Ascending aorta (tissue), 2 donors: ENCODE measurements around the gene GSTO2. TPM values are rescaled to one million over a fixed set of nuclear protein-coding genes. Genes with fewer than 3 reads are reported as not detected.

ENCODE experiments used
- DNase-seq, 2 donors: peaks; one replicate each; pipeline ENCODE4 v3.0.0-alpha.2; 2019; ENCODE audit warnings: low spot score in 2 of 2
- H3K27ac ChIP-seq, 2 donors: fragments of 200-600 bp; sonication (generic); one replicate each; pipeline ENCODE4 v1.5.1; 2016 to 2017; ENCODE audit warnings: mild to moderate bottlenecking in 1 of 2
- H3K27me3 ChIP-seq: fragments of 200-600 bp; sonication (generic); one replicate; pipeline ENCODE4 v1.5.1; 2017
- H3K36me3 ChIP-seq, 2 donors: fragments of 200-600 bp; sonication (generic); one replicate each; pipeline ENCODE4 v1.5.1; 2016
- H3K4me1 ChIP-seq, 2 donors: fragments of 200-600 bp; sonication (generic); one replicate each; pipeline ENCODE4 v1.5.1; 2016 to 2017; ENCODE audit warnings: mild to moderate bottlenecking in 1 of 2
- H3K4me3 ChIP-seq, 2 donors: fragments of 200-600 bp; sonication (generic); one replicate each; pipeline ENCODE4 v1.5.1; 2016 to 2017; ENCODE audit warnings: mild to moderate bottlenecking in 1 of 2
- H3K9me3 ChIP-seq, 2 donors: fragments of 200-600 bp; sonication (generic); one replicate each; pipeline ENCODE4 v1.5.1; 2016
- CTCF ChIP-seq, 3 experiments: fragments of 200-600 bp in 2 of 3; fragments of 450-650 bp in 1 of 3; sonication (generic) in 2 of 3; IDR thresholded peaks; one replicate each; pipeline ENCODE4 v1.5.1; 2016 to 2019; ENCODE audit warnings: antibody characterized with exemption in 3 of 3, mild to moderate bottlenecking in 1 of 3, moderate library complexity in 1 of 3
- intact Hi-C: fragments of 100-400 bp; cut with DNase I; formaldehyde crosslinking; loops from one replicate; pipeline ENCODE4 v1.15.1; 2023
- total RNA-seq: library from RNA; depleted of rRNA; stranded (reverse); fragments of >200 nt; gene quantifications from one replicate; pipeline ENCODE4 v1.1.0, GENCODE V29; 2016

GSTO2 gene
- total RNA-seq, 1 donor from 2014 or later, result not detected

GRCh38 chr10:104299031-104299904 lies 30.3 kb downstream of the GSTO2 start:
- H3K4me3 ChIP-seq, result no peak overlapping the region
- no peaks in the 10 kb centered on the region for H3K27me3 ChIP-seq
- TF ChIP-seq CTCF (IDR thresholded peaks at IDR 0.05), result no peak
- H3K9me3 ChIP-seq, result no peaks in the 10 kb centered on the region
- peaks cover 6 to 22% of the 10 kb centered on the region in 2 donors for H3K4me1 ChIP-seq
- H3K27ac ChIP-seq, result peak overlapping the region; percentile 84 to 96
- intact Hi-C loops, result loop anchor here (10.0 kb wide), 1 partner anchor 146 kb away; no protein-coding TSS in a partner anchor
- DNase-seq, result peak in 1 of 2 donors; percentile 74
- H3K36me3 ChIP-seq, result no peaks in the 10 kb centered on the region

- TF ChIP-seq CTCF (IDR thresholded peaks at IDR 0.05), result no peak
- Histone ChIP-seq H3K27me3 (no peaks in the 10 kb centered on the region), H3K27ac (peak overlapping the region; percentile 95 to 96), H3K36me3 (no peaks in the 10 kb centered on the region), H3K4me1 (peaks cover 6 to 22% of the 10 kb centered on the region in 2 donors), H3K4me3 (peak overlapping the region; percentile 16 to 40), H3K9me3 (no peaks in the 10 kb centered on the region)
- DNase-seq, result peak in 1 of 2 donors; percentile 94
- intact Hi-C loops, result loop anchor here (1.0 to 2.0 kb wide), 2 partner anchors 10 to 39 kb away; partner anchors contain the start of gene ITPRIP
These were observed 31.2 kb downstream of the GSTO2 start for GRCh38 chr10:104300002-104300735.

- TF ChIP-seq CTCF (IDR thresholded peaks at IDR 0.05), result peak in 1 of 3 experiments; percentile 24
- H3K27me3 ChIP-seq, result no peaks in the 10 kb centered on the region
- H3K4me1 ChIP-seq, result peaks cover 6 to 27% of the 10 kb centered on the region in 2 donors
- no peaks in the 10 kb centered on the region for H3K9me3 ChIP-seq
- no peaks in the 10 kb centered on the region for H3K36me3 ChIP-seq
- H3K4me3 ChIP-seq, result peak overlapping the region; percentile 16 to 40
- peak; percentile 79 to 96 for DNase-seq
- intact Hi-C loops, result loop anchor here (1.0 to 2.0 kb wide), 2 partner anchors 9 to 38 kb away; partner anchors contain the start of gene ITPRIP
- peak overlapping the region; percentile 95 to 96 for H3K27ac ChIP-seq
These were observed 31.8 kb downstream of the GSTO2 start for GRCh38 chr10:104300736-104301292.

- intact Hi-C loops, result loop anchor here (2.0 kb wide), 1 partner anchor 37 kb away; the partner anchor contains the start of gene ITPRIP
- H3K9me3 ChIP-seq, result no peaks in the 10 kb centered on the region
These were observed 33.1 kb downstream of the GSTO2 start for GRCh38 chr10:104301907-104302690.

More at GRCh38 chr10:104301907-104302690, 33.1 kb downstream of the GSTO2 start:
- Histone ChIP-seq H3K4me1 (peaks cover 6 to 29% of the 10 kb centered on the region in 2 donors), H3K4me3 (no peak overlapping the region), H3K36me3 (no peaks in the 10 kb centered on the region), H3K27me3 (no peaks in the 10 kb centered on the region), H3K27ac (peak overlapping the region; percentile 95 to 96)
- no peak for TF ChIP-seq CTCF (IDR thresholded peaks at IDR 0.05)
- DNase-seq, result peak in 1 of 2 donors; percentile 62
